Fibroblast of skin of right biceps (primary cell): Measurements from ENCODE around the gene GOSR1.
"Not testable (repeated sequence)": the region's sequence is repeated elsewhere in the genome, so short reads cannot be mapped to it uniquely, and the experiment has no call there.

Experiments
- DNase-seq: peaks from one replicate; pipeline ENCODE4 v3.0.0-alpha.2; 2013

GOSR1 gene

GRCh38 chr17:30564422-30565072 lies 87.3 kb downstream of the GOSR1 start:
- not testable (repeated sequence) for DNase-seq

- DNase-seq, result no peak
Measured at GRCh38 chr17:30565073-30565935, 88.1 kb downstream of the GOSR1 start.

- DNase-seq, result not testable (repeated sequence)
Measured at GRCh38 chr17:30566104-30566503, 88.9 kb downstream of the GOSR1 start.

- DNase-seq, result not testable (repeated sequence)
Measured at GRCh38 chr17:30566516-30567225, 89.5 kb downstream of the GOSR1 start.

- DNase-seq, result no peak
Measured at GRCh38 chr17:30567231-30568116, 90.3 kb downstream of the GOSR1 start.

- no peak for DNase-seq
Measured at GRCh38 chr17:30568117-30568430, 90.9 kb downstream of the GOSR1 start.

GRCh38 chr17:30569531-30570175 lies 92.4 kb downstream of the GOSR1 start:
- not testable (repeated sequence) for DNase-seq

GRCh38 chr17:30570191-30570590 lies 93.0 kb downstream of the GOSR1 start:
- no peak for DNase-seq

- DNase-seq, result no peak
Measured at GRCh38 chr17:30570596-30571265, 93.5 kb downstream of the GOSR1 start.

- not testable (repeated sequence) for DNase-seq
Measured at GRCh38 chr17:30571404-30571803, 94.2 kb downstream of the GOSR1 start.

GRCh38 chr17:30571921-30572320 lies 94.7 kb downstream of the GOSR1 start:
- DNase-seq, result no peak

GRCh38 chr17:30572651-30573554 lies 95.7 kb downstream of the GOSR1 start:
- not testable (repeated sequence) for DNase-seq

GRCh38 chr17:30573603-30574175 lies 96.5 kb downstream of the GOSR1 start:
- DNase-seq, result no peak

- not testable (repeated sequence) for DNase-seq
Measured at GRCh38 chr17:30574309-30574708, 97.1 kb downstream of the GOSR1 start.

GRCh38 chr17:30574806-30575205 lies 97.6 kb downstream of the GOSR1 start:
- not testable (repeated sequence) for DNase-seq

- DNase-seq, result not testable (repeated sequence)
Measured at GRCh38 chr17:30575648-30576325, 98.6 kb downstream of the GOSR1 start.

GRCh38 chr17:30576326-30576861 lies 99.2 kb downstream of the GOSR1 start:
- DNase-seq, result no peak
